ENCODE data around the gene PRR7. TPM values are rescaled to one million over a fixed set of nuclear protein-coding genes. Genes with fewer than 3 reads are reported as not detected.

PRR7 gene
- total RNA-seq, 1 experiment from 2014 or later, result 23.2 TPM

DNA sequence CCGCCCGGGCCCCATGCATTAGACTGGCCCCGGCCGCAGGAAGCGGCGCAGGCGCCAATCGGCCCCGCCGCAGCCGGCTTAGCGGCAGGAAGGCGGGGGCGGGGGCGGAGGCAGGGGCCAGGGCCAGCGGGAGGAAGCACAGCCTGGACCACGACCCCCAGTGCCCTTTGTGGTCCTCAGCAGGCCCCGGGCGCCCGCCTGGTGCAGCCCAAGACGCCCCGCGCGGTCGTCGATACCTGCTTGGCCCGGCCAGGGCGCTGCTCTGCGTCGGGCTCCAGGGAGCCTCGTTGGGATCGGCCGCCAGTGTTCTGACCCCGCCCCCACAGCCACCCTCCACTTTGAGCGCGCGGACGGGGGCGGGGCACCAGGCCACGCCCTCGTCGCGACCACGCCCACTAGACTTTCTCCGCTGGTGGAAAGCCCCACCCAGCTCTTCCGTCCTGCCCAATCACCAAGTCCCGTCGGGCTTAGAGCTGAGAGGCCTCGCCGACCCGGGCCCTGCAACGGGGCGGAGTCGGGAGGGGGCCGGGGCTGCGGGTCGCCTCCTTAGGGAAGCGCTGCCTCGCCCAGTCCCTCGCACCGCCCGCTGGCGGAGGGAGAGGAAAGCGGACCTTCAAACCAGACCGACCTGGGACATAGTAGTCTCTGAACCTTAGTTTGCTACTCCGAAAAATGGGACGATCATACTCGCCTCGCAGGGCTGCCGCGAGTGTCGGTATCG, 50.8 kb downstream of the PRR7 start, which contains the start of gene PDLIM7:
Gene PDLIM7 (minus strand): TSS at position 313 of the 721 bp plus-strand sequence. CDS start 1,092 bp downstream, outside the sequence.
- TF ChIP-seq, protein P1, sequence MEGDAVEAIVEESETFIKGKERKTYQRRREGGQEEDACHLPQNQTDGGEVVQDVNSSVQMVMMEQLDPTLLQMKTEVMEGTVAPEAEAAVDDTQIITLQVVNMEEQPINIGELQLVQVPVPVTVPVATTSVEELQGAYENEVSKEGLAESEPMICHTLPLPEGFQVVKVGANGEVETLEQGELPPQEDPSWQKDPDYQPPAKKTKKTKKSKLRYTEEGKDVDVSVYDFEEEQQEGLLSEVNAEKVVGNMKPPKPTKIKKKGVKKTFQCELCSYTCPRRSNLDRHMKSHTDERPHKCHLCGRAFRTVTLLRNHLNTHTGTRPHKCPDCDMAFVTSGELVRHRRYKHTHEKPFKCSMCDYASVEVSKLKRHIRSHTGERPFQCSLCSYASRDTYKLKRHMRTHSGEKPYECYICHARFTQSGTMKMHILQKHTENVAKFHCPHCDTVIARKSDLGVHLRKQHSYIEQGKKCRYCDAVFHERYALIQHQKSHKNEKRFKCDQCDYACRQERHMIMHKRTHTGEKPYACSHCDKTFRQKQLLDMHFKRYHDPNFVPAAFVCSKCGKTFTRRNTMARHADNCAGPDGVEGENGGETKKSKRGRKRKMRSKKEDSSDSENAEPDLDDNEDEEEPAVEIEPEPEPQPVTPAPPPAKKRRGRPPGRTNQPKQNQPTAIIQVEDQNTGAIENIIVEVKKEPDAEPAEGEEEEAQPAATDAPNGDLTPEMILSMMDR (IDR thresholded peaks at IDR 0.05; ENCODE audit: unreplicated experiment), result no peak
- BruUV-seq (replicated peaks), result TSS peak; percentile 39

DNA sequence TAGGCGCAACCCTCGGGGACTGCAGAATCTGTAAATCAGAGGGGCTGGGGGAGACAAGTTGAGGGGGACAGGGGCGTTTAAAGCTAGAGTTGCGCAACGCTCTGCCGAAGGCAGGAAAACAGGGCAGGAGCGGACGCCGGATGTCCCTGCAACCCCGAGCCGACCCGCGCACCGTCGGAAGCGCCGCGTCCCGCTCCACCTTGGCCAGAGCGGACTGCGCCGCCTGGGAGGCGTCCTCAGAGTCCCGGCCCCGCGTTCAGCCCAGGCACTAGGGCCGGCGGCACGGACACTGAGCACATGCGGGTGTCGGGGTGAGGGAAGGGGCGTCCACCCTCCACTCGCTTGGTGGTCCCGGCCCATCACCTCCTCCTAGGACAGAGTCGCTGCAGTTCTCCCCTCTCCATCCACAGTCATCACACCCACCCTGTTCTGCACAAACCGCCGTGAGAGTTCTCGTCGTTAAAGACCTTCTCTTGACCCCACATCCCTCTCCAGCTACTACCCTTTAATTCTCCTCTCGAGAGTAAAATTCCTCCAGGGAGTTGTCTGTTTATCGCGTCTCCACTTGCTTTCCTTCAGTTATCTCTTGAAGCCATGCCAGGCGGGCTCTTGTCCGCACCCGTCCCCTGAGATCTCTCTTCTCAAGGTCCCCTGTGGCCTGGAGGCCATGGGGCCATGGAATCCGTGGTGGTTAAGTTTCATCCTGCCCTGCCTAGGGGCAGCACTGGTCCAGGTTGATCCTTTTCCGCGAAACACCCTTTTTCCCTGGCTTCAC, 51.6 kb downstream of the PRR7 start:
- no peaks in the 10 kb centered on the region for H3K9me3 Mint-ChIP-seq (ENCODE audit: unreplicated experiment)
- H3K36me3 Mint-ChIP-seq (ENCODE audit: insufficient read depth, unreplicated experiment), result no peaks in the 10 kb centered on the region
- ChIA-PET POLR2A (interaction anchor here (0.6 to 3.8 kb wide), 26 partner anchors 9 to 747 kb away, joined by 3 to 24 read pairs (median 5); partner anchors contain the start of genes B4GALT7, DDX41, GRK6 and RAB24), CTCF (interaction anchor here (0.6 to 8.6 kb wide), 15 partner anchors 11 to 908 kb away, joined by 3 to 83 read pairs (median 4); partner anchors contain the start of gene DDX41)
- H3K4me1 Mint-ChIP-seq (ENCODE audit: insufficient read depth, unreplicated experiment), result peaks cover 60% of the 10 kb centered on the region
- TSS peak; percentile 24 for BruUV-seq (replicated peaks)
- H3K27ac Mint-ChIP-seq (ENCODE audit: low read depth, unreplicated experiment), result peak overlapping the region; percentile 40
- TF ChIP-seq, protein P1 (IDR thresholded peaks at IDR 0.05; ENCODE audit: unreplicated experiment), result no peak
- H3K4me3 Mint-ChIP-seq (ENCODE audit: unreplicated experiment), result peak overlapping the region; percentile 74
- intact Hi-C loops (cut with micrococcal nuclease), result no loop called here
- DNase-seq (ENCODE audit: unreplicated experiment), result no peak
- H3K27me3 Mint-ChIP-seq (ENCODE audit: insufficient read depth, unreplicated experiment), result no peaks in the 10 kb centered on the region

More for the DNA sequence above, 50.8 kb downstream of the PRR7 start, which contains the start of gene PDLIM7:
- no peaks in the 10 kb centered on the region for H3K9me3 Mint-ChIP-seq (ENCODE audit: unreplicated experiment)
- H3K36me3 Mint-ChIP-seq (ENCODE audit: insufficient read depth, unreplicated experiment), result peaks cover 2% of the 10 kb centered on the region
- CTCF ChIA-PET, result interaction anchor here (0.6 to 8.6 kb wide), 16 partner anchors 9 to 907 kb away, joined by 3 to 83 read pairs (median 4); partner anchors contain the start of gene DDX41
- intact Hi-C loops (cut with micrococcal nuclease), result loop anchor here (1.0 to 2.0 kb wide), 4 partner anchors 19 to 107 kb away; no protein-coding TSS in a partner anchor
- H3K27ac Mint-ChIP-seq (ENCODE audit: low read depth, unreplicated experiment), result peak within 1 kb of the TSS; percentile 55
- peak within 1 kb of the TSS; percentile 74 for H3K4me3 Mint-ChIP-seq (ENCODE audit: unreplicated experiment)
- peaks cover 58% of the 10 kb centered on the region for H3K4me1 Mint-ChIP-seq (ENCODE audit: insufficient read depth, unreplicated experiment)
- H3K27me3 Mint-ChIP-seq (ENCODE audit: insufficient read depth, unreplicated experiment), result no peaks in the 10 kb centered on the region
- POLR2A ChIA-PET, result interaction anchor here (0.7 to 3.8 kb wide), 29 partner anchors 9 to 747 kb away, joined by 3 to 24 read pairs (median 5); partner anchors contain the start of genes B4GALT7, DDX41, GRK6 and RAB24
- peak; percentile 99 for DNase-seq (ENCODE audit: unreplicated experiment)

DNA sequence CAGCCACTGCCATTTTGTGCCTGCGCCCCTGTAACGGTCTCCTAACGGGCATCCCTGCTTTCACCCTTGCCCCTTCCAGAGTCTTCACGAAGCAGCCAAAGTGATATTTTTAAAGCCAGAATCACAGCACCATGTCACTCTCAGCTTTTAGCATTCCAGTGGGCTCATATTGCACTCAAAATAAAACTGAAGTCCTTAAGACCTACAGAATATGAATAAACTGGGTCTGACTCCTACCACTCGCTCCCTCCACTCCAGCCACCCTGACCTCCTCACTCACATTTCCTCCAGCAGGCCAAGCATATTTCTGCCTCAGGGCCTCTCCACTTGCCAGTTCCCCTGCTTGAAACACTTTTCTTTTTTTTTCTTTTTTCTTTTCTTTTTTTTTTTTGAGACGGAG, 53.2 kb downstream of the PRR7 start:
- no TSS peak for BruUV-seq (replicated peaks)
- Mint-ChIP-seq H3K36me3 (ENCODE audit: insufficient read depth, unreplicated experiment) (no peaks in the 10 kb centered on the region), H3K4me3 (ENCODE audit: unreplicated experiment) (no peak overlapping the region), H3K27me3 (ENCODE audit: insufficient read depth, unreplicated experiment) (no peaks in the 10 kb centered on the region), H3K27ac (ENCODE audit: low read depth, unreplicated experiment) (no peak overlapping the region), H3K4me1 (ENCODE audit: insufficient read depth, unreplicated experiment) (peaks cover 50% of the 10 kb centered on the region), H3K9me3 (ENCODE audit: unreplicated experiment) (no peaks in the 10 kb centered on the region)
- intact Hi-C loops (cut with micrococcal nuclease), result loop anchor here (5.0 kb wide), 3 partner anchors 92 to 388 kb away; partner anchors contain the start of gene TMED9
- ChIA-PET CTCF (interaction anchor here (0.6 to 8.6 kb wide), 16 partner anchors 10 to 447 kb away, joined by 3 to 83 read pairs (median 24); partner anchors contain the start of genes DDX41, DOK3 and PFN3), POLR2A (interaction anchor here (0.7 to 1.9 kb wide), 4 partner anchors 16 to 191 kb away, joined by 3 to 7 read pairs (median 4); partner anchors contain the start of gene DDX41)
- TF ChIP-seq, protein P1 (IDR thresholded peaks at IDR 0.05; ENCODE audit: unreplicated experiment), result no peak
- DNase-seq (ENCODE audit: unreplicated experiment), result no peak
